Measurements from ENCODE around the gene SOCS4. TPM values are rescaled to one million over a fixed set of nuclear protein-coding genes. Genes with fewer than 3 reads are reported as not detected.
"Not testable (repeated sequence)": the region's sequence is repeated elsewhere in the genome, so short reads cannot be mapped to it uniquely, and the experiment has no call there.

Gene SOCS4
- total RNA-seq, 4 donors from 2014 or later: 25.4 to 45.0 (median 37.9) TPM

DNA sequence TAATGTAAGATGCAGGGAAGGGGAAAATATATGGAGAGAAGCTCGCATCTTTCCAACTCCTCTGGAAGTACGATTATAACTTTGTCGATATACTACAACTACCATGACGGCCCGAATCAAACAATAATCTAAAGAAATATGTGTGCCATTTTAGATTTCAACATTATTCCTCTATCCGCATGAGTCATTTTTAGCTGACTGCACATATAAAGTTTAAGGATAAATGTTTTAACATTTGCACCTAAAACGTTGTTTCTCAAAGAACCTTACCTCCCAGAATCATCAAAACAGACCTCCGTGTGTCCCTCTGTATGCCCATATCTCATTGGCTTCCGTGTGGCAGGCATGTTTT is 619 bp upstream of the SOCS4 start:
- 1% methylated on average over 8 to 9 of the region's 9 CpGs for WGBS, 2 donors (ENCODE audit: low coverage in 1 of 2)
- H3K4me3 ChIP-seq: peak overlapping the region; percentile 65 to 70
- H3K36me3 ChIP-seq: no peaks in the 10 kb centered on the region
- peak overlapping the region; percentile 29 to 92 (median 90) for H3K27ac ChIP-seq
- peaks cover 12 to 43% (median 17%) of the 10 kb centered on the region in 3 donors for H3K4me1 ChIP-seq
- no peaks in the 10 kb centered on the region for H3K27me3 ChIP-seq
- H3K9me3 ChIP-seq: no peaks in the 10 kb centered on the region
- TF ChIP-seq POLR2AphosphoS5 (IDR thresholded peaks at IDR 0.05): no peak
- TF ChIP-seq, protein P1, sequence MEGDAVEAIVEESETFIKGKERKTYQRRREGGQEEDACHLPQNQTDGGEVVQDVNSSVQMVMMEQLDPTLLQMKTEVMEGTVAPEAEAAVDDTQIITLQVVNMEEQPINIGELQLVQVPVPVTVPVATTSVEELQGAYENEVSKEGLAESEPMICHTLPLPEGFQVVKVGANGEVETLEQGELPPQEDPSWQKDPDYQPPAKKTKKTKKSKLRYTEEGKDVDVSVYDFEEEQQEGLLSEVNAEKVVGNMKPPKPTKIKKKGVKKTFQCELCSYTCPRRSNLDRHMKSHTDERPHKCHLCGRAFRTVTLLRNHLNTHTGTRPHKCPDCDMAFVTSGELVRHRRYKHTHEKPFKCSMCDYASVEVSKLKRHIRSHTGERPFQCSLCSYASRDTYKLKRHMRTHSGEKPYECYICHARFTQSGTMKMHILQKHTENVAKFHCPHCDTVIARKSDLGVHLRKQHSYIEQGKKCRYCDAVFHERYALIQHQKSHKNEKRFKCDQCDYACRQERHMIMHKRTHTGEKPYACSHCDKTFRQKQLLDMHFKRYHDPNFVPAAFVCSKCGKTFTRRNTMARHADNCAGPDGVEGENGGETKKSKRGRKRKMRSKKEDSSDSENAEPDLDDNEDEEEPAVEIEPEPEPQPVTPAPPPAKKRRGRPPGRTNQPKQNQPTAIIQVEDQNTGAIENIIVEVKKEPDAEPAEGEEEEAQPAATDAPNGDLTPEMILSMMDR (IDR thresholded peaks at IDR 0.05): no peak
- no peak for TF ChIP-seq POLR2A (IDR thresholded peaks at IDR 0.05)
- TF ChIP-seq EP300 (IDR thresholded peaks at IDR 0.05): no peak
- no peak for ATAC-seq

DNA sequence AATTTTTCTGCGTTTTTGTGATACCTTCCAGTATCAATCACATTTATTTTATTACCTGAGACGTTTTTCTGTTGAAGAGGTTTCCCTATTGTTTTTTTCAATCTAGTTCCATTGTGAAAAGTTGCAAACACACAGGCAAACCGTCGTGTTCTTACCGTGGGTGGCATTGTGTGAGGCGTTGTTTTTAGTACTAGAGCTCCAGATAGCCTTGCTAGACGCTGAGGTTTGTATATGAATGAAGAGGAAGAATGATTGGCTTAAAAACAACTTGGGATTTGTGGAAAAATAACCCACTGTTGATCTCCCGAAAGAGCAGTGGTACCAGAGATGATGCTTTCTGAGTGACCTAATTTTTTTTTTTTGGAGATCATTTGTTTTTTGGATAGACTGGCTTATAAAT is 1.0 kb downstream of the SOCS4 start:
- 2 to 7% methylated on average over 8 of the region's 8 CpGs for WGBS, 2 donors (ENCODE audit: low coverage in 1 of 2)
- H3K27ac ChIP-seq: peak overlapping the region in 2 of 4 donors; percentile 90 to 92
- no peak for ATAC-seq
- H3K36me3 ChIP-seq: peaks cover 0 to 4% of the 10 kb centered on the region in 2 donors
- no peaks in the 10 kb centered on the region for H3K9me3 ChIP-seq
- peaks cover 12 to 45% (median 17%) of the 10 kb centered on the region in 3 donors for H3K4me1 ChIP-seq
- TF ChIP-seq, protein P1 (IDR thresholded peaks at IDR 0.05): no peak
- no peak for TF ChIP-seq POLR2A (IDR thresholded peaks at IDR 0.05)
- no peak for TF ChIP-seq EP300 (IDR thresholded peaks at IDR 0.05)
- no peak for TF ChIP-seq POLR2AphosphoS5 (IDR thresholded peaks at IDR 0.05)
- no peaks in the 10 kb centered on the region for H3K27me3 ChIP-seq
- H3K4me3 ChIP-seq: peak overlapping the region; percentile 65 to 70

DNA sequence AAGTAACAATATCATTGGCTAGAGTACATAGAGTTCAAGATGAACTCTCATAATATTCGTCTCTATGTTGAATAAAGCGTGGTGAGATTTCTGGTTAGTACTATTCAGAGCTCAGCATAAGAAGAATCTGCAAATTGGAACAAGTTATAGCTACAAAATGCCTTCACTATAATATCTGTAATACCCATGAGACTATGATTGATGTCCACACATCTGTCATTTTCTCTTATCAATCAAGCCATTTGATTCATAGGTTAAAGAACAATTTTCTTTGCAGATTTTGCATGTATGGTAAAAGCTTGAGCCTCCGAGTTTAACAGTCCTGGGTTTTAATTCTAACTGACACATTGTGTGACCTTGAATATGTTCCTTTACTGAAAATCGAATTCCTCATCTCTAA is 1.4 kb downstream of the SOCS4 start:
- no peak for TF ChIP-seq EP300 (IDR thresholded peaks at IDR 0.05)
- TF ChIP-seq POLR2AphosphoS5 (IDR thresholded peaks at IDR 0.05): no peak
- TF ChIP-seq, protein P1 (IDR thresholded peaks at IDR 0.05): no peak
- TF ChIP-seq POLR2A (IDR thresholded peaks at IDR 0.05): no peak
- Histone ChIP-seq H3K4me3 (peak overlapping the region; percentile 65 to 70), H3K9me3 (no peaks in the 10 kb centered on the region), H3K36me3 (peaks cover 0 to 4% of the 10 kb centered on the region in 2 donors), H3K27me3 (no peaks in the 10 kb centered on the region), H3K4me1 (peaks cover 12 to 45% (median 17%) of the 10 kb centered on the region in 3 donors), H3K27ac (no peak overlapping the region)
- no peak for ATAC-seq
- 60 to 66% methylated on average over 4 of the region's 4 CpGs for WGBS, 2 donors (ENCODE audit: low coverage in 1 of 2)

DNA sequence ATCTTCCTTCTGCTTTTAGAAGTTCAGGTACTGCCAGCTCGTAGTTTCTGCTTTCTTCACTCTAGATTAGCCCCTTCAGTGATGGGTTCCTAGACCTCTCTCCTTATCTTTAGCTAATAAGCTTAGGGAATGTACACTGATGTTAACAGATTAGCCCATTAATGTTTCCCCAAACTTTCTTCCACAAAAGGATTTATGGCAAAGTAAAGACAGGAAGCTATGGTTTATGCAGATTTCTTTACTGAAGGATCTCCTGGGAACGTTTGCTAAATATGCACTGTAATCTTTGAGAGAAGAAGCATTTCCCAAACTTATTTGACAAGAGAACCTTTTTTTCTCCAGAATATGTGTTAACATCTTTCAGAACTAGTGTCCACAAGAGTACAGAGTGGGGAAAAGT is 4.2 kb downstream of the SOCS4 start:
- Histone ChIP-seq H3K4me1 (peaks cover 10 to 38% (median 14%) of the 10 kb centered on the region in 3 donors), H3K27ac (no peak overlapping the region), H3K27me3 (no peaks in the 10 kb centered on the region), H3K4me3 (no peak overlapping the region), H3K9me3 (no peaks in the 10 kb centered on the region), H3K36me3 (peaks cover 0 to 23% of the 10 kb centered on the region in 2 donors)
- TF ChIP-seq EP300 (IDR thresholded peaks at IDR 0.05) (no peak), POLR2AphosphoS5 (IDR thresholded peaks at IDR 0.05) (no peak), POLR2A (IDR thresholded peaks at IDR 0.05) (no peak)
- TF ChIP-seq, protein P1 (IDR thresholded peaks at IDR 0.05): no peak
- ATAC-seq: no peak
- 37 to 50% methylated on average over 2 of the region's 2 CpGs for WGBS, 2 donors (ENCODE audit: low coverage in 1 of 2)

DNA sequence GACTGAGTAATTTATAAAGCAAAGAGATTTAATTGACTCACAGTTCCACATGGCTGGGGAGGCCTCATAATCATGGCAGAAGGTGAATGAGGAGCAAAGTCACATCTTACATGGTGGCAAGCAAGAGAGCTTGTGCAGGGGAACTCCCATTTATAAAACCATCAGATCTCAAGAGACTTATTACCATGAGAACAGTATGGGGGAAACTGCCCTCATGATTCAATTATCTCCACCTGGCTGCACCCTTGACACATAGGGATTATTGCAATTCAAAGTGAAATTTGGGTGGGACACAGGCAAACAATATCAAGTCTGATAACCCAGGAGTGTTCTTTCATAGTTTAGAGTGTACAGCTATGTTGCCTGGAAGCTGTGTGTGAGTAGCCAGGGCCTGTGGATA is 11.0 kb downstream of the SOCS4 start:
- H3K36me3 ChIP-seq: peaks cover 0 to 43% of the 10 kb centered on the region in 2 donors
- not testable (repeated sequence) for H3K27me3 ChIP-seq, ATAC-seq, H3K9me3 ChIP-seq, H3K27ac ChIP-seq, H3K4me1 ChIP-seq, H3K4me3 ChIP-seq
